ENCODE measurements around the gene SPATA17.

The SPATA17 gene

GRCh38 chr1:217910791-217911320 lies 279.7 kb downstream of the SPATA17 start:
- Mint-ChIP-seq H3K27ac (no peak overlapping the region), H3K36me3 (ENCODE audit: low read depth) (no peaks in the 10 kb centered on the region), H3K9me3 (no peaks in the 10 kb centered on the region)

GRCh38 chr1:217911908-217912307 lies 280.8 kb downstream of the SPATA17 start:
- no peaks in the 10 kb centered on the region for H3K36me3 Mint-ChIP-seq (ENCODE audit: low read depth)
- H3K4me1 Mint-ChIP-seq = peaks cover 10% of the 10 kb centered on the region
- no peak for DNase-seq
- H3K4me3 Mint-ChIP-seq = no peak overlapping the region
- H3K27me3 Mint-ChIP-seq (ENCODE audit: low read depth, poor library complexity) = peaks cover 10% of the 10 kb centered on the region
- H3K9me3 Mint-ChIP-seq = no peaks in the 10 kb centered on the region
- no peak overlapping the region for H3K27ac Mint-ChIP-seq
- TF ChIP-seq CTCF (IDR thresholded peaks at IDR 0.05) = no peak

More at GRCh38 chr1:217910791-217911320, 279.7 kb downstream of the SPATA17 start:
- Mint-ChIP-seq H3K4me3 (no peak overlapping the region), H3K27me3 (ENCODE audit: low read depth, poor library complexity) (peaks cover 10% of the 10 kb centered on the region), H3K4me1 (peaks cover 10% of the 10 kb centered on the region)
- DNase-seq = no peak
- no peak for TF ChIP-seq CTCF (IDR thresholded peaks at IDR 0.05)

- Mint-ChIP-seq H3K27ac (no peak overlapping the region), H3K9me3 (no peaks in the 10 kb centered on the region), H3K27me3 (ENCODE audit: low read depth, poor library complexity) (peaks cover 6% of the 10 kb centered on the region), H3K36me3 (ENCODE audit: low read depth) (no peaks in the 10 kb centered on the region), H3K4me3 (no peak overlapping the region), H3K4me1 (peaks cover 16% of the 10 kb centered on the region)
- no peak for DNase-seq
- no peak for TF ChIP-seq CTCF (IDR thresholded peaks at IDR 0.05)
Measured at GRCh38 chr1:217917281-217917887, 286.2 kb downstream of the SPATA17 start.

GRCh38 chr1:217919683-217920388 lies 288.7 kb downstream of the SPATA17 start:
- Mint-ChIP-seq H3K4me3 (no peak overlapping the region), H3K27ac (no peak overlapping the region), H3K4me1 (peaks cover 16% of the 10 kb centered on the region), H3K9me3 (no peaks in the 10 kb centered on the region), H3K27me3 (ENCODE audit: low read depth, poor library complexity) (peaks cover 10% of the 10 kb centered on the region), H3K36me3 (ENCODE audit: low read depth) (no peaks in the 10 kb centered on the region)
- DNase-seq = no peak
- TF ChIP-seq CTCF (IDR thresholded peaks at IDR 0.05) = no peak
